ENCODE results near the gene ASB9.
"Not testable (repeated sequence)": the region's sequence is repeated elsewhere in the genome, so short reads cannot be mapped to it uniquely, and the experiment has no call there.

ASB9 gene

GRCh38 chrX:15198608-15199202 is 71.2 kb downstream of the ASB9 start:
- not testable (repeated sequence) for H3K36me3 ChIP-seq (ENCODE audit: control insufficient read depth in 1 of 2, insufficient read depth in 2 of 2, low read length in 2 of 2); H3K27ac ChIP-seq (ENCODE audit: low read depth, low read length); H3K9me3 ChIP-seq (ENCODE audit: control insufficient read depth in 1 of 2, low read length in 2 of 2); H3K27me3 ChIP-seq (ENCODE audit: control insufficient read depth in 1 of 2, insufficient read depth in 2 of 2, low read length in 2 of 2); H3K4me3 ChIP-seq (ENCODE audit: low read depth in 1 of 2, low read length in 2 of 2); H3K9ac ChIP-seq (ENCODE audit: low read depth in 1 of 2, low read length in 2 of 2); H3K4me1 ChIP-seq (ENCODE audit: control insufficient read depth in 1 of 2, insufficient read depth in 2 of 2, low read length in 2 of 2)

- Histone ChIP-seq H3K27ac (ENCODE audit: low read depth, low read length) (no peak overlapping the region), H3K4me1 (ENCODE audit: control insufficient read depth in 1 of 2, insufficient read depth in 2 of 2, low read length in 2 of 2) (no peaks in the 10 kb centered on the region), H3K9me3 (ENCODE audit: control insufficient read depth in 1 of 2, low read length in 2 of 2) (no peaks in the 10 kb centered on the region), H3K4me3 (ENCODE audit: low read depth in 1 of 2, low read length in 2 of 2) (no peak overlapping the region), H3K9ac (ENCODE audit: low read depth in 1 of 2, low read length in 2 of 2) (no peak overlapping the region), H3K27me3 (ENCODE audit: control insufficient read depth in 1 of 2, insufficient read depth in 2 of 2, low read length in 2 of 2) (no peaks in the 10 kb centered on the region), H3K36me3 (ENCODE audit: control insufficient read depth in 1 of 2, insufficient read depth in 2 of 2, low read length in 2 of 2) (no peaks in the 10 kb centered on the region)
Observed at GRCh38 chrX:15194146-15194545, 75.7 kb downstream of the ASB9 start.

All from duodenal mucosa (tissue), 2 donors.